Natural killer cell (primary cell): ENCODE results near the gene MT1X. TPM values are rescaled to one million over a fixed set of nuclear protein-coding genes. Genes with fewer than 3 reads are reported as not detected.

Experiments used
- ATAC-seq, 3 donors: fragments of 150-1000 bp in 2 of 3; fragments of 200-7000 bp in 1 of 3; cut with Tn5 transposase; 1 replicate in 1 of 3; 2 replicates in 2 of 3; pipeline ENCODE4 v1.10.0; 2021; ENCODE audit warnings: mild to moderate bottlenecking in 2 of 3, moderate library complexity in 2 of 3
- DNase-seq, 2 donors: peaks; one replicate each; pipeline versions ENCODE4 v3.0.0 to v3.0.0-alpha.2; 2013 to 2021; ENCODE audit warnings: mixed read lengths in 1 of 2
- H3K27ac ChIP-seq: one replicate; pipeline ENCODE4 v1.5.1; 2013; ENCODE audit warnings: mild to moderate bottlenecking, low read length
- H3K27me3 ChIP-seq: one replicate; pipeline ENCODE4 v1.6.1; 2013; ENCODE audit warnings: low read length; ENCODE audit not compliant: control insufficient read depth, insufficient read depth
- H3K36me3 ChIP-seq: one replicate; pipeline ENCODE4 v1.6.1; 2013; ENCODE audit warnings: low read length; ENCODE audit not compliant: control insufficient read depth, insufficient read depth
- H3K4me1 ChIP-seq: one replicate; pipeline ENCODE4 v1.6.1; 2013; ENCODE audit warnings: low read length; ENCODE audit not compliant: control insufficient read depth, insufficient read depth
- H3K4me3 ChIP-seq: one replicate; pipeline ENCODE4 v1.5.1; 2013; ENCODE audit warnings: low read length
- H3K9me3 ChIP-seq: one replicate; pipeline ENCODE4 v1.6.1; 2013; ENCODE audit warnings: low read length; ENCODE audit not compliant: control insufficient read depth, insufficient read depth
- H3K27ac Mint-ChIP-seq, 2 donors: one replicate each; pipeline ENCODE4 v1.8.0; 2022; ENCODE audit warnings: mild to moderate bottlenecking in 2 of 2, mixed read lengths in 2 of 2, moderate library complexity in 1 of 2
- H3K27me3 Mint-ChIP-seq, 2 donors: one replicate each; pipeline ENCODE4 v1.8.0; 2022; ENCODE audit warnings: low read depth in 2 of 2, mixed read lengths in 2 of 2
- H3K36me3 Mint-ChIP-seq: one replicate; pipeline ENCODE4 v1.8.0; 2022; ENCODE audit warnings: mixed read lengths
- H3K4me1 Mint-ChIP-seq, 2 donors: one replicate each; pipeline ENCODE4 v1.8.0; 2022; ENCODE audit warnings: mixed read lengths in 2 of 2
- H3K4me3 Mint-ChIP-seq: one replicate; pipeline ENCODE4 v1.8.0; 2022; ENCODE audit warnings: mild to moderate bottlenecking, moderate library complexity, mixed read lengths
- H3K9me3 Mint-ChIP-seq, 2 donors: one replicate each; pipeline ENCODE4 v1.8.0; 2022; ENCODE audit warnings: mixed read lengths in 2 of 2
- WGBS: methylation state at CpG from one replicate; pipeline ENCODE4 v1.1.7; 2013; ENCODE audit warnings: missing lambda C conversion rate; ENCODE audit not compliant: insufficient coverage; 5-methylcytosine and 5-hydroxymethylcytosine counted together
- intact Hi-C: fragments of 100-400 bp; cut with micrococcal nuclease; formaldehyde crosslinking; loops from one replicate; pipeline ENCODE4 v1.14.2; 2022
- total RNA-seq, 4 donors: library from RNA; stranded (reverse); fragments of 120-200 nt in 1 of 4; gene quantifications; one replicate each; pipeline versions ENCODE4 v1.2.3 to v1.2.4, GENCODE V29; 2013 to 2022
- TF ChIP-seq, protein P1 (sequence below): fragments of 200-600 bp; IDR thresholded peaks from one replicate; pipeline ENCODE4 v1.8.0; 2022; ENCODE audit warnings: antibody characterized with exemption

The MT1X gene
- total RNA-seq, 3 donors from 2014 or later (not counting 1 experiment from before 2014, with no cell fraction given): 17.6 to 23.1 (median 20.0) TPM

DNA sequence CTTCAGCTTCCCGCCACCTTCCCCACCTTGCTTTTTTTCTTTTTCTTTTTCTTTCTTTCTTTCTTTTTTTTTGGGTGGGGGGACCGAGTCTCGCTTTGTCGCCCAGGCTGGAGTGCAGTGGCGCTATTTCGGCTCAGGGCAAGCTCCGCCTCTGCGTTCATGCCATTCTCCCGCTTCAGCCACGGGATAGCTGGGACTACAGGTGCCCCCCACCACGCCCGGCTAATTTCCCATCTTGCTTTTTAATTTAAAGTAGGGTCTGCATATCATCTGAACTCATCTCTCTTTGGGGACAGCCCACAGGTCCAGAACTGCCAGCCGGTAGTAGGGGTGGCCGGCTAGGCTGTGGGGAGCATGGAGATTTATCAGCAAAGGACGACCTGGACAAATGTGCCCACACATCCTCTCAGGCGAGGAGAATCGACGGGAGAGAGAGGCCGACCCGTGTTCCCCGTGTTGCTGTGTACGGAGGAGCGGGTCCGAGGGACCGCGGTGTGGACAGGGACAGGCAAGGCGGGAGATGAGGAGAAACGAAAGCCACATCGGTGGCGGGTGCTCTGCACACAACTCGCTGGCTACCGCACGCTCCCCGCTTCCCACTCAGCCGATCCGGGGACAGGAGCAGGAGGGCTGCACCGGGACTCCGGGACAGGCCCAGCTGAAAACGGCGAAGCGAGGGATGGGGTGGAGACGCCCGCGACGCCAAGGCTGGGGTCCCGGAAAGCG, 47.4 kb upstream of the MT1X start:
- Histone ChIP-seq H3K27ac (no peak overlapping the region), H3K36me3 (no peaks in the 10 kb centered on the region), H3K4me1 (peaks cover 24% of the 10 kb centered on the region), H3K9me3 (no peaks in the 10 kb centered on the region), H3K27me3 (peaks cover 56% of the 10 kb centered on the region), H3K4me3 (no peak overlapping the region)
- peak in 1 of 2 donors; percentile 18 for DNase-seq
- H3K36me3 Mint-ChIP-seq: no peaks in the 10 kb centered on the region
- WGBS: 8% methylated on average over 45 of the region's 47 CpGs
- intact Hi-C loops: no loop called here
- TF ChIP-seq, protein P1, sequence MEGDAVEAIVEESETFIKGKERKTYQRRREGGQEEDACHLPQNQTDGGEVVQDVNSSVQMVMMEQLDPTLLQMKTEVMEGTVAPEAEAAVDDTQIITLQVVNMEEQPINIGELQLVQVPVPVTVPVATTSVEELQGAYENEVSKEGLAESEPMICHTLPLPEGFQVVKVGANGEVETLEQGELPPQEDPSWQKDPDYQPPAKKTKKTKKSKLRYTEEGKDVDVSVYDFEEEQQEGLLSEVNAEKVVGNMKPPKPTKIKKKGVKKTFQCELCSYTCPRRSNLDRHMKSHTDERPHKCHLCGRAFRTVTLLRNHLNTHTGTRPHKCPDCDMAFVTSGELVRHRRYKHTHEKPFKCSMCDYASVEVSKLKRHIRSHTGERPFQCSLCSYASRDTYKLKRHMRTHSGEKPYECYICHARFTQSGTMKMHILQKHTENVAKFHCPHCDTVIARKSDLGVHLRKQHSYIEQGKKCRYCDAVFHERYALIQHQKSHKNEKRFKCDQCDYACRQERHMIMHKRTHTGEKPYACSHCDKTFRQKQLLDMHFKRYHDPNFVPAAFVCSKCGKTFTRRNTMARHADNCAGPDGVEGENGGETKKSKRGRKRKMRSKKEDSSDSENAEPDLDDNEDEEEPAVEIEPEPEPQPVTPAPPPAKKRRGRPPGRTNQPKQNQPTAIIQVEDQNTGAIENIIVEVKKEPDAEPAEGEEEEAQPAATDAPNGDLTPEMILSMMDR: no peak
- H3K4me1 Mint-ChIP-seq: peaks cover 11 to 15% of the 10 kb centered on the region in 2 donors
- H3K27ac Mint-ChIP-seq: no peak overlapping the region
- peaks cover 76 to 77% of the 10 kb centered on the region in 2 donors for H3K27me3 Mint-ChIP-seq
- H3K4me3 Mint-ChIP-seq: no peak overlapping the region
- no peak for ATAC-seq
- no peaks in the 10 kb centered on the region for H3K9me3 Mint-ChIP-seq

DNA sequence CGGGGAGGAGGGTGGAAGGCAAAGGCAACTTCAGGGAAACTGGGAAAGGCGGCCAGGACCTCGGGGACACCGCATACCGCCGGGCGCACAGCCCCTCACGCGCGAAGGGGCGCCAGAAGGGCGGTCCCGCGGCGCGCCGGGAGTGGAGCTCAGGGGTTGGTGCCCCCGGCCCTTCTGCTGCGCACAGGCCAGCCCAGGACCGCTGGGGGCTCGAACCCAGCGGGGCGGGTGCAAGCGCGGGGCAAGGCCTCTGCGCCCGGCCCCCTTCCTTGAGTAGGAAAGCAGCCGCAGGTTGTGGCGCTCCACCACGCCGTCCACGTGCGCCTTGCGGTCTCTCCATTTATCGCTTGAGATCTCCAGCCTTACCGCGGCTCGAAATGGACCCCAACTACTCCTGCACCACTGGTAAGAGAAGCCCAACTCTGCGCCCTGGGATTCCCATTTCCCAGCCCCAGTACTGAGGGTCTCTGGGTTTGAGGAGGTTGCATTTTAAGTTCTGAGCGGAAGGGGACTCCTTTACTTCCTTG, 46.8 kb upstream of the MT1X start:
- H3K27ac Mint-ChIP-seq: no peak overlapping the region
- H3K9me3 Mint-ChIP-seq: no peaks in the 10 kb centered on the region
- no peak overlapping the region for H3K27ac ChIP-seq
- ATAC-seq (no peak), DNase-seq (peak in 1 of 2 donors; percentile 26)
- no peak overlapping the region for H3K4me3 Mint-ChIP-seq
- peaks cover 24% of the 10 kb centered on the region for H3K4me1 ChIP-seq
- no peaks in the 10 kb centered on the region for H3K9me3 ChIP-seq
- H3K27me3 ChIP-seq: peaks cover 56% of the 10 kb centered on the region
- TF ChIP-seq, protein P1: no peak
- intact Hi-C loops: no loop called here
- H3K4me1 Mint-ChIP-seq: peaks cover 11 to 15% of the 10 kb centered on the region in 2 donors
- no peaks in the 10 kb centered on the region for H3K36me3 Mint-ChIP-seq
- H3K27me3 Mint-ChIP-seq: peaks cover 76 to 77% of the 10 kb centered on the region in 2 donors
- H3K36me3 ChIP-seq: no peaks in the 10 kb centered on the region
- WGBS: 4% methylated on average over 40 of the region's 40 CpGs
- H3K4me3 ChIP-seq: no peak overlapping the region

DNA sequence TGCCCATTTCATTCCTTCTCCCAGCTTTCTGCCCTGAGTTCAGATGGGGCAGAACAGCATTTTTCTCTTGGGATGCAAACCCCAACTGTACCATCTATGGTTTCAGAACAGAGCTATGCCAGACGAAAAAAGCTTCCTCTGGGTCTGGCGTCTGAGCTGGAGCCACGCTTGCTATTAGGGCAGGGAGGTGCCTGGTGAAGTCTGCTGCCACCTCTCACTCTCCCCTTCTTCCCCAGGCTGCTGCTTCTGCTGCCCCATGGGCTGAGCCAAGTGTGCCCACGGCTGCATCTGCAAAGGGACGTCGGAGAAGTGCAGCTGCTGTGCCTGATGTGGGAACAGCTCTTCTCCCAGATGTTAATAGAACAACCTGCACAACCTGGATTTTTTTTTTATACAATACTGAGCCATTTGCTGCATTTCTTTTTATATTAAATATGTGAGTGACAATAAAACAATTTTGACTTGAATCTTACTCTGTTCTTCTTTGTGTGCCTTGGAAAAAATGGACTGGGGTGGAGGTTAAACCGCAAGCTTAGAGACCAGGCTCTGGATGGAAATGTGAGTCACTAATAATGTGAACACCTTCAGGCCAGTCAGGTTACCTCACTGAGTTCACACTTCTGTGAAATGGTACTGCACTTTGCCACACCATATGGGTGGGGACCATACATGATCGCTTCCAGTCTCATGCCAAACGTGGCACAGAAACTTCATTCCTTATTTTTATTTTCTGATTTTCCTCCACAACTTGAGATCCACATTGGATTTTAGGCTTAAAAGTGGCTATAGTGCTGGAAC, 45.5 kb upstream of the MT1X start:
- DNase-seq (no peak), ATAC-seq (no peak)
- Histone ChIP-seq H3K4me1 (peaks cover 24% of the 10 kb centered on the region), H3K27ac (no peak overlapping the region), H3K36me3 (no peaks in the 10 kb centered on the region), H3K27me3 (peaks cover 52% of the 10 kb centered on the region), H3K9me3 (no peaks in the 10 kb centered on the region), H3K4me3 (no peak overlapping the region)
- H3K4me1 Mint-ChIP-seq: peaks cover 8 to 12% of the 10 kb centered on the region in 2 donors
- H3K36me3 Mint-ChIP-seq: no peaks in the 10 kb centered on the region
- TF ChIP-seq, protein P1: no peak
- 31% methylated on average over 9 of the region's 9 CpGs for WGBS
- no peak overlapping the region for H3K4me3 Mint-ChIP-seq
- H3K27ac Mint-ChIP-seq: no peak overlapping the region
- intact Hi-C loops: no loop called here
- H3K9me3 Mint-ChIP-seq: no peaks in the 10 kb centered on the region
- H3K27me3 Mint-ChIP-seq: peaks cover 67 to 74% of the 10 kb centered on the region in 2 donors
